HG03571 (cell line): ENCODE data around the gene LACTB.

Experiments used
- ATAC-seq: cut with Tn5 transposase; IDR thresholded peaks from one replicate; pipeline ENCODE4 v1.9.1; 2021; ENCODE audit not compliant: unreplicated experiment

Gene LACTB

GRCh38 chr15:63166219-63166618, 44.6 kb downstream of the LACTB start:
- no peak for ATAC-seq

- ATAC-seq: no peak
Observed at GRCh38 chr15:63169788-63170187, 48.1 kb downstream of the LACTB start.

GRCh38 chr15:63172376-63172775, 50.7 kb downstream of the LACTB start:
- ATAC-seq: no peak

GRCh38 chr15:63172851-63173451, 51.3 kb downstream of the LACTB start:
- no peak for ATAC-seq

GRCh38 chr15:63176302-63176701, 54.6 kb downstream of the LACTB start:
- no peak for ATAC-seq

GRCh38 chr15:63178034-63178433, 56.4 kb downstream of the LACTB start:
- ATAC-seq: no peak

- ATAC-seq: no peak
Observed at GRCh38 chr15:63180746-63181145, 59.1 kb downstream of the LACTB start.

GRCh38 chr15:63181648-63182047, 60.0 kb downstream of the LACTB start:
- no peak for ATAC-seq

- ATAC-seq: no peak
Observed at GRCh38 chr15:63185206-63185605, 63.5 kb downstream of the LACTB start.

- no peak for ATAC-seq
Observed at GRCh38 chr15:63186065-63186464, 64.4 kb downstream of the LACTB start.

GRCh38 chr15:63187589-63188226, 66.0 kb downstream of the LACTB start:
- no peak for ATAC-seq

- no peak for ATAC-seq
Observed at GRCh38 chr15:63188247-63188925, 66.7 kb downstream of the LACTB start.

- ATAC-seq: peak; percentile 65
Observed at GRCh38 chr15:63188926-63189871, 67.5 kb downstream of the LACTB start, which contains the start of gene RAB8B. RAB8B (plus strand) TSS chr15:63189606; CDS start chr15:63189625, 19 bp downstream.

- no peak for ATAC-seq
Observed at GRCh38 chr15:63189941-63190768, 68.5 kb downstream of the LACTB start.

- ATAC-seq: no peak
Observed at GRCh38 chr15:63190769-63191649, 69.3 kb downstream of the LACTB start.
